HCT116 (cell line): ENCODE results near the gene FBXO40. TPM values are rescaled to one million over a fixed set of nuclear protein-coding genes. Genes with fewer than 3 reads are reported as not detected.

Experiments
- ATAC-seq: fragments of 200-7000 bp; cut with Tn5 transposase; 2 replicates; pipeline ENCODE4 v1.9.1; 2020; ENCODE audit warnings: mild to moderate bottlenecking, moderate library complexity
- BruUV-seq: library from RNA; stranded (reverse); fragments of 400-500 nt; replicated peaks from 2 replicates; lab custom pipeline; 2021; lab: Mats Ljungman, UMichigan
- CTCF ChIA-PET: fragments of 300-600 bp; sonication (Branson Sonifier 250); formaldehyde crosslinking; loops from one replicate; lab custom pipeline; 2021; ENCODE audit warnings: antibody characterized with exemption; lab: Charles Lee
- POLR2A ChIA-PET: fragments of 300-600, 350-600 bp; sonication (Branson Sonifier 250); formaldehyde crosslinking; loops from one replicate; lab custom pipeline; 2021; ENCODE audit warnings: antibody characterized with exemption; lab: Charles Lee
- RAD21 ChIA-PET, 2 experiments: fragments of 300-600 bp; sonication (Branson Sonifier 250); formaldehyde crosslinking; loops; one replicate each; lab custom pipeline; 2023; ENCODE audit warnings: low total read pairs in 2 of 2; ENCODE audit not compliant: uncharacterized antibody in 2 of 2, unreplicated experiment in 2 of 2, low non-redundant PET in 1 of 2; lab: Charles Lee
- DNase-seq: peaks from one replicate; pipeline ENCODE4 v3.0.0-alpha.2; 2010; ENCODE audit warnings: low read depth, low spot score
- H2AFZ ChIP-seq: fragments of 200-600 bp; shearing (Covaris generic), sonication (generic); 2 replicates; pipeline ENCODE4 v1.6.1; 2017; ENCODE audit warnings: low read depth, mixed run types, mixed read lengths, antibody characterized with exemption, low read length; ENCODE audit not compliant: poor library complexity, severe bottlenecking
- H3K27ac ChIP-seq: 2 replicates; pipeline ENCODE4 v1.5.1; 2012; ENCODE audit warnings: low read depth, low read length
- H3K27me3 ChIP-seq: fragments of 200-600 bp; sonication (generic); 2 replicates; pipeline ENCODE4 v1.6.1; 2016; ENCODE audit warnings: mixed run types, low read length, mixed read lengths; ENCODE audit not compliant: insufficient read depth
- H3K36me3 ChIP-seq, 2 experiments: fragments of 200-500 bp in 1 of 2; fragments of 200-600 bp in 1 of 2; sonication (Bioruptor generic) in 1 of 2; sonication (generic) in 1 of 2; 2 replicates each; pipeline versions ENCODE4 v1.5.1 to v1.6.1; 2014 to 2016; ENCODE audit warnings: low read length in 2 of 2, inconsistent platforms in 1 of 2, mixed read lengths in 1 of 2, mixed run types in 1 of 2; ENCODE audit not compliant: insufficient read depth in 2 of 2, control insufficient read depth in 1 of 2
- H3K4me1 ChIP-seq, 2 experiments: fragments of 200-600 bp in 1 of 2; sonication (generic) in 1 of 2; 2 replicates each; pipeline versions ENCODE4 v1.5.1 to v1.6.1; 2012 to 2017; ENCODE audit warnings: low read length in 2 of 2, inconsistent platforms in 1 of 2, mild to moderate bottlenecking in 1 of 2, mixed read lengths in 1 of 2, mixed run types in 1 of 2, moderate library complexity in 1 of 2; ENCODE audit not compliant: insufficient read depth in 2 of 2, control insufficient read depth in 1 of 2
- H3K4me2 ChIP-seq: fragments of 200-600 bp; sonication (generic); 2 replicates; pipeline ENCODE4 v1.6.1; 2017; ENCODE audit warnings: mixed run types, low read length, mixed read lengths
- H3K4me3 ChIP-seq, 2 experiments: fragments of 200-600 bp in 1 of 2; sonication (generic) in 1 of 2; replicated peaks in 1 of 2; 2 replicates each; pipeline ENCODE4 v1.5.1; 2011 to 2016; ENCODE audit warnings: low read length in 2 of 2, control low read depth in 1 of 2, low read depth in 1 of 2, mild to moderate bottlenecking in 1 of 2, mixed read lengths in 1 of 2, mixed run types in 1 of 2
- H3K79me2 ChIP-seq: fragments of 200-600 bp; sonication (generic); 2 replicates; pipeline ENCODE4 v1.6.1; 2017; ENCODE audit warnings: mild to moderate bottlenecking, mixed run types, low read length, moderate library complexity, mixed read lengths; ENCODE audit not compliant: insufficient read depth
- H3K9ac ChIP-seq: fragments of 200-600 bp; sonication (generic); 2 replicates; pipeline ENCODE4 v1.6.1; 2016; ENCODE audit warnings: low read length, mixed read lengths
- H3K9me2 ChIP-seq: fragments of 200-600 bp; sonication (generic), shearing (Covaris generic); 2 replicates; pipeline ENCODE4 v1.6.1; 2017; ENCODE audit warnings: mixed run types, mild to moderate bottlenecking, moderate library complexity; ENCODE audit not compliant: insufficient read depth
- H3K9me3 ChIP-seq, 2 experiments: fragments of 200-500 bp in 1 of 2; fragments of 200-600 bp in 1 of 2; sonication (Bioruptor generic) in 1 of 2; sonication (generic) in 1 of 2; 2 replicates each; pipeline ENCODE4 v1.6.1; 2014 to 2017; ENCODE audit warnings: low read length in 2 of 2, mixed read lengths in 2 of 2, inconsistent platforms in 1 of 2, low read depth in 1 of 2, mild to moderate bottlenecking in 1 of 2, mixed run types in 1 of 2, moderate library complexity in 1 of 2; ENCODE audit not compliant: control insufficient read depth in 1 of 2, insufficient read depth in 1 of 2
- H4K20me1 ChIP-seq: fragments of 200-600 bp; sonication (generic), shearing (Covaris generic); 2 replicates; pipeline ENCODE4 v1.6.1; 2017; ENCODE audit warnings: mixed run types, mild to moderate bottlenecking, moderate library complexity; ENCODE audit not compliant: insufficient read depth
- ATF3 ChIP-seq: IDR thresholded peaks from 2 replicates; pipeline ENCODE4 v1.6.1; 2012
- CBX3 ChIP-seq: IDR thresholded peaks from 2 replicates; pipeline ENCODE4 v1.6.1; 2012; ENCODE audit warnings: low read depth
- CEBPB ChIP-seq: IDR thresholded peaks from 2 replicates; pipeline ENCODE4 v1.6.1; 2012; ENCODE audit warnings: low read depth
- EZH2phosphoT487 ChIP-seq: fragments of 200-600 bp; IDR thresholded peaks from 2 replicates; pipeline ENCODE4 v1.6.1; 2018; ENCODE audit warnings: antibody characterized with exemption, borderline replicate concordance
- FOSL1 ChIP-seq: IDR thresholded peaks from 2 replicates; pipeline ENCODE4 v1.6.1; 2012; ENCODE audit warnings: low read depth
- MAX ChIP-seq: IDR thresholded peaks from 2 replicates; pipeline ENCODE4 v1.6.1; 2012
- POLR2AphosphoS5 ChIP-seq: IDR thresholded peaks from 2 replicates; pipeline ENCODE4 v1.6.1; 2011; ENCODE audit warnings: mild to moderate bottlenecking, low read depth, low read length, moderate library complexity
- RAD21 ChIP-seq: IDR thresholded peaks from 2 replicates; pipeline ENCODE4 v1.6.1; 2012; ENCODE audit warnings: low read depth, mild to moderate bottlenecking
- SIN3A ChIP-seq: IDR thresholded peaks from 2 replicates; pipeline ENCODE4 v1.6.1; 2012; ENCODE audit warnings: low read depth
- SRF ChIP-seq: IDR thresholded peaks from 2 replicates; pipeline ENCODE4 v1.6.1; 2012; ENCODE audit warnings: low read depth
- ZNF274 ChIP-seq: fragments of 200-500 bp; sonication (Bioruptor generic); IDR thresholded peaks from 2 replicates; pipeline ENCODE4 v1.6.1; 2014; ENCODE audit warnings: mild to moderate bottlenecking, low read depth, low read length, inconsistent platforms
- intact Hi-C: fragments of 100-400 bp; cut with micrococcal nuclease; formaldehyde crosslinking; loops from 2 replicates; pipeline ENCODE4 v1.10.0; 2022
- total RNA-seq: library from RNA; stranded (reverse); gene quantifications from one replicate; pipeline ENCODE4 v1.2.1, GENCODE V29; 2021; ENCODE audit not compliant: unreplicated experiment
- TF ChIP-seq, protein P1 (sequence below): IDR thresholded peaks from 2 replicates; pipeline ENCODE4 v1.6.1; 2012; ENCODE audit warnings: low read depth

FBXO40 gene
- total RNA-seq, 1 experiment from 2014 or later = not detected

GRCh38 chr3:121667333-121667732 is 74.2 kb downstream of the FBXO40 start:
- ChIA-PET RAD21 (no interaction called here), CTCF (no interaction called here)
- TF ChIP-seq SIN3A = no peak
- TF ChIP-seq RAD21 = no peak
- TF ChIP-seq SRF = no peak
- no peak for TF ChIP-seq CEBPB
- no peak for TF ChIP-seq ZNF274
- TF ChIP-seq EZH2phosphoT487 = no peak
- TF ChIP-seq FOSL1 = no peak
- TF ChIP-seq MAX = no peak
- TF ChIP-seq ATF3 = no peak
- TF ChIP-seq, all 23 proteins: peak for 0
- no peak overlapping the region for H3K4me3 ChIP-seq
- H3K9me3 ChIP-seq = no peaks in the 10 kb centered on the region
- no peak overlapping the region for H3K9ac ChIP-seq
- ATAC-seq = no peak
- H4K20me1 ChIP-seq = no peaks in the 10 kb centered on the region
- H3K4me2 ChIP-seq = no peak overlapping the region
- peaks cover 8 to 31% of the 10 kb centered on the region in 2 experiments for H3K36me3 ChIP-seq
- H3K79me2 ChIP-seq = no peaks in the 10 kb centered on the region
- H3K4me1 ChIP-seq = no peaks in the 10 kb centered on the region
- BruUV-seq = no TSS peak
- intact Hi-C loops = no loop called here
- no peak overlapping the region for H2AFZ ChIP-seq
- no peak for DNase-seq
- no peaks in the 10 kb centered on the region for H3K27me3 ChIP-seq
- no peak overlapping the region for H3K27ac ChIP-seq
- no peaks in the 10 kb centered on the region for H3K9me2 ChIP-seq
- POLR2A ChIA-PET = no interaction called here

DNA sequence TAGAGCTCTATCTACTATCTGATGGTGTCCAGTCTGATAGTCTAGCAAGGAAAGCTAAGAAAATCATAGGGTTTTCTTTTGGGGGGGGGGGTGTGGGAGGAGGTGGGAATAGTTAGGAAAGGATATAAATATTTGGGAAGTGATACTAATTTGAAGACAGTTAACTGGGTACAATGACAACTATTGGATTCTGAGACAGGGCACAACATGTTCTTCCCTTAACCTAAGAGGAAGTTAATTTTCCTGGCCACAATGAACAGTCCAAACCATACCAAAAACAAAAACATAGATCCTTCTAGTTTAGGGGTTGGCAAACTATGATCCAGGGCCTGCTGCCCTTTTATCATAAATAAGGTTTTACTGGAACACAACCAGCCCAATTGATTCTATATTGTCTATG is 77.5 kb downstream of the FBXO40 start:
- Histone ChIP-seq H2AFZ (no peak overlapping the region), H3K4me2 (no peak overlapping the region), H3K4me3 (no peak overlapping the region), H3K9me2 (no peaks in the 10 kb centered on the region), H3K27ac (no peak overlapping the region), H4K20me1 (no peaks in the 10 kb centered on the region), H3K9ac (no peak overlapping the region), H3K9me3 (no peaks in the 10 kb centered on the region), H3K4me1 (no peaks in the 10 kb centered on the region), H3K36me3 (peaks cover 8 to 22% of the 10 kb centered on the region in 2 experiments), H3K79me2 (no peaks in the 10 kb centered on the region), H3K27me3 (no peaks in the 10 kb centered on the region)
- ATAC-seq (no peak), DNase-seq (no peak)
- ChIA-PET POLR2A (no interaction called here), CTCF (no interaction called here), RAD21 (no interaction called here)
- no TSS peak for BruUV-seq
- TF ChIP-seq EZH2phosphoT487 (no peak), FOSL1 (no peak), CBX3 (no peak), SRF (no peak), ZNF274 (no peak), POLR2AphosphoS5 (no peak)
- TF ChIP-seq, protein P1, sequence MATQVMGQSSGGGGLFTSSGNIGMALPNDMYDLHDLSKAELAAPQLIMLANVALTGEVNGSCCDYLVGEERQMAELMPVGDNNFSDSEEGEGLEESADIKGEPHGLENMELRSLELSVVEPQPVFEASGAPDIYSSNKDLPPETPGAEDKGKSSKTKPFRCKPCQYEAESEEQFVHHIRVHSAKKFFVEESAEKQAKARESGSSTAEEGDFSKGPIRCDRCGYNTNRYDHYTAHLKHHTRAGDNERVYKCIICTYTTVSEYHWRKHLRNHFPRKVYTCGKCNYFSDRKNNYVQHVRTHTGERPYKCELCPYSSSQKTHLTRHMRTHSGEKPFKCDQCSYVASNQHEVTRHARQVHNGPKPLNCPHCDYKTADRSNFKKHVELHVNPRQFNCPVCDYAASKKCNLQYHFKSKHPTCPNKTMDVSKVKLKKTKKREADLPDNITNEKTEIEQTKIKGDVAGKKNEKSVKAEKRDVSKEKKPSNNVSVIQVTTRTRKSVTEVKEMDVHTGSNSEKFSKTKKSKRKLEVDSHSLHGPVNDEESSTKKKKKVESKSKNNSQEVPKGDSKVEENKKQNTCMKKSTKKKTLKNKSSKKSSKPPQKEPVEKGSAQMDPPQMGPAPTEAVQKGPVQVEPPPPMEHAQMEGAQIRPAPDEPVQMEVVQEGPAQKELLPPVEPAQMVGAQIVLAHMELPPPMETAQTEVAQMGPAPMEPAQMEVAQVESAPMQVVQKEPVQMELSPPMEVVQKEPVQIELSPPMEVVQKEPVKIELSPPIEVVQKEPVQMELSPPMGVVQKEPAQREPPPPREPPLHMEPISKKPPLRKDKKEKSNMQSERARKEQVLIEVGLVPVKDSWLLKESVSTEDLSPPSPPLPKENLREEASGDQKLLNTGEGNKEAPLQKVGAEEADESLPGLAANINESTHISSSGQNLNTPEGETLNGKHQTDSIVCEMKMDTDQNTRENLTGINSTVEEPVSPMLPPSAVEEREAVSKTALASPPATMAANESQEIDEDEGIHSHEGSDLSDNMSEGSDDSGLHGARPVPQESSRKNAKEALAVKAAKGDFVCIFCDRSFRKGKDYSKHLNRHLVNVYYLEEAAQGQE = no peak
- intact Hi-C loops = no loop called here
